ENCODE measurements around the gene FAM149A. TPM values are rescaled to one million over a fixed set of nuclear protein-coding genes. Genes with fewer than 3 reads are reported as not detected.
A peak's percentile ranks its signal among the peaks of the same experiment; 100 is the strongest.

FAM149A gene
- total and polyA plus RNA-seq, 3 donors from 2014 or later = 11.3 to 14.9 (median 13.8) TPM

DNA sequence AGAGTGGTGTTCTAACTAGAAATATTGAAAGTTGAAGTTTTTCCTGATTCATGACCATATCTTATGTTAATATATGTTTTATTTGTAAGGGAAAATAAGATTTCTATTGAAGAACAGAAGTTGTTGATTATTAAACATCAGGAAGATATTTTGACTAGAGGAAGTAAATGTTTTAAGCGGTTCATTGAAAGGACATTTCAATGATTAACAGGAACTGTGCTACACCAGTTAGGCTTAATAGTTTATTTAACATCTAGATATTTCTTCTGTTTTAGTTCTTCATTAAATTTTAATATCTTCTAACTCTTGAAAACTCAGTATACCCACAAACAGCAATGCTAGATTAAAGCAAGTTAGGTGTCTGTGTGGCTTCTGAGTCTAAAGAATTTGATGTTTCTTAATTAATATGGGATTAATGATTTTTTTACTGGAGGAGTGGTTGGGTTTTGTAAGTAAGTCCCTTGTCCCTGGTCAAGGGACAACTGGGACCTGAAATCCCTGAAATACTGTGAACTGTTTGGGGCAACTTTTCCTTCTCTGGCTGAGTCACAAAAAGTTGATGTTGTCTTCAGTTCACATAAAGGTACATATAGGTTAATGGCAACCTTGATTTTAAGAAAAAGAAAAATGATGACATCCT lies 44.0 kb downstream of the FAM149A start:
- 89 to 97% methylated on average over 1 of the region's 1 CpG for WGBS, 2 donors
- DNase-seq = no peak
- peaks cover 7% of the 10 kb centered on the region for H3K4me1 ChIP-seq
- H3K4me3 ChIP-seq = no peak overlapping the region
- H3K27ac ChIP-seq = no peak overlapping the region
- TF ChIP-seq POLR2A (IDR thresholded peaks at IDR 0.05) = no peak
- TF ChIP-seq, protein P1, sequence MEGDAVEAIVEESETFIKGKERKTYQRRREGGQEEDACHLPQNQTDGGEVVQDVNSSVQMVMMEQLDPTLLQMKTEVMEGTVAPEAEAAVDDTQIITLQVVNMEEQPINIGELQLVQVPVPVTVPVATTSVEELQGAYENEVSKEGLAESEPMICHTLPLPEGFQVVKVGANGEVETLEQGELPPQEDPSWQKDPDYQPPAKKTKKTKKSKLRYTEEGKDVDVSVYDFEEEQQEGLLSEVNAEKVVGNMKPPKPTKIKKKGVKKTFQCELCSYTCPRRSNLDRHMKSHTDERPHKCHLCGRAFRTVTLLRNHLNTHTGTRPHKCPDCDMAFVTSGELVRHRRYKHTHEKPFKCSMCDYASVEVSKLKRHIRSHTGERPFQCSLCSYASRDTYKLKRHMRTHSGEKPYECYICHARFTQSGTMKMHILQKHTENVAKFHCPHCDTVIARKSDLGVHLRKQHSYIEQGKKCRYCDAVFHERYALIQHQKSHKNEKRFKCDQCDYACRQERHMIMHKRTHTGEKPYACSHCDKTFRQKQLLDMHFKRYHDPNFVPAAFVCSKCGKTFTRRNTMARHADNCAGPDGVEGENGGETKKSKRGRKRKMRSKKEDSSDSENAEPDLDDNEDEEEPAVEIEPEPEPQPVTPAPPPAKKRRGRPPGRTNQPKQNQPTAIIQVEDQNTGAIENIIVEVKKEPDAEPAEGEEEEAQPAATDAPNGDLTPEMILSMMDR (IDR thresholded peaks at IDR 0.05) = no peak
- no peaks in the 10 kb centered on the region for H3K9me3 ChIP-seq
- intact Hi-C loops (cut with DNase I; ENCODE audit: low total_unique reads) = no loop called here
- H3K36me3 ChIP-seq (ENCODE audit: low read depth, missing control alignments) = no peaks in the 10 kb centered on the region
- no peaks in the 10 kb centered on the region for H3K27me3 ChIP-seq

DNA sequence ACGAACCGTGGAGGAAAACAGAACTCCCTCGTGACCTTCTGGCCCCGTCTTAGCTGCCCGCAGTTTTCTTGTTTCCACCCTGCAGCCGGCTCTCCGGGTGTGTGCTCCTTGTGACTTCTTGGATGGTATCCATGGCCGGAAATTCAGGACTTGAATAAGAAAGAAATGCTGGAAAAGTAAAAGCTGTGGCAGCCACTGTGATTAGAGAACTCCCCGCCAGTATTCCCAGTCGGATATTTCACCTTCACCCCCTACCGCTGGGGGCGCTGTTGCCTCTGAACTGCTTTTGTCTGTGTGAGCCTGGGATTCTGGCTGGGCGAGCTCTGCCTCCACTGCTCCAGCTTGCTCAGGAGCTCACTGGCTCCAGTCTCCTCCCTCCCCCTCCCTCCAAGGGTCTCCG lies 45.4 kb downstream of the FAM149A start:
- DNase-seq = peak; percentile 77
- Histone ChIP-seq H3K36me3 (ENCODE audit: low read depth, missing control alignments) (no peaks in the 10 kb centered on the region), H3K27me3 (no peaks in the 10 kb centered on the region), H3K4me3 (peak overlapping the region in 1 of 2 donors; percentile 24), H3K27ac (no peak overlapping the region), H3K9me3 (no peaks in the 10 kb centered on the region), H3K4me1 (peaks cover 7% of the 10 kb centered on the region)
- no peak for TF ChIP-seq POLR2A (IDR thresholded peaks at IDR 0.05)
- TF ChIP-seq, protein P1 (IDR thresholded peaks at IDR 0.05) = peak in 2 of 3 experiments; percentile 69 to 74
- intact Hi-C loops (cut with DNase I; ENCODE audit: low total_unique reads) = no loop called here
- WGBS, 2 donors = 20 to 33% methylated on average over 14 of the region's 14 CpGs

DNA sequence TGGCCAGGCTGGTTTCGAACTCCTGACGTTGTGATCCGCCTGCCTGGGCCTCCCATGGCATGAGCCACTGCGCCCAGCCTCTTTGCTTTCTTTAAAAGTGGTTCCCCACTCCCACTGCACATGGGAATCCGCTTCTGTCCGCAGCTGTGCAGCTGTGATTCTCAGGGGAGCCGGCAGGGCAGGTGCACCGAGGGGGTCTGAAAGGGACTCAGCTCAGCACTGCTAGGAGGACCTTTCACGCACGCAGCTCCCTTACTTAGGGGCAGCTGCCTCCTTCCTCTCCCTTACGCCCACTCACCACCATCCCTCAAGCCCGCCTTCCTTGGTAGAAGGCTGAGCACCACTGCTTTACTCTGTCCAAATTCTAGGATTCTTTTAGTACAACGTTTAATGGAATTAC lies 46.4 kb downstream of the FAM149A start:
- no peaks in the 10 kb centered on the region for H3K9me3 ChIP-seq
- 87% methylated on average over 13 of the region's 13 CpGs for WGBS, 2 donors

DNA sequence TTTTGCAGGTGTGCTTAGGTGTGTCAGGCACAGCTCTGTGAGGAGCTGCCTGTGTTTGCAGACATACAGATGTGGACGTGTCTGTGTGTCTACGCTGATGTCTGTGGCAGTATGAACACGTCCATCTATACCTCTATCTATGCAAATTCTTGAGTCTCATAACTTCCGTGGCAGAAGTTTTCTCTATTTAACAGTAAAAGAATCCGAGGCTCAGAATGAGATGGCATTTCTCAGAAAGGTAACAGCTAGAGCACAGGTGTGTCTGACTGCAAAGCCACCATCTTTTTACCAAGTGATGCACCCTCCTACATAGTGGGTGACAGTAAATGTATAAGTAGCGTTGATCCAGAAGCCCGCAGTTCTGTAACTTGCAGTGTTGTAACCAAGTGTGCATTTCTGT lies 47.0 kb downstream of the FAM149A start:
- H3K36me3 ChIP-seq (ENCODE audit: low read depth, missing control alignments) = no peaks in the 10 kb centered on the region
- H3K27me3 ChIP-seq = no peaks in the 10 kb centered on the region
- no peak for DNase-seq
- intact Hi-C loops (cut with DNase I; ENCODE audit: low total_unique reads) = no loop called here
- 92 to 95% methylated on average over 6 to 7 of the region's 7 CpGs for WGBS, 2 donors
- no peak overlapping the region for H3K27ac ChIP-seq
- TF ChIP-seq, protein P1 (IDR thresholded peaks at IDR 0.05) = no peak
- TF ChIP-seq POLR2A (IDR thresholded peaks at IDR 0.05) = no peak
- no peaks in the 10 kb centered on the region for H3K4me1 ChIP-seq
- no peaks in the 10 kb centered on the region for H3K9me3 ChIP-seq
- no peak overlapping the region for H3K4me3 ChIP-seq

More for the DNA sequence above, 46.4 kb downstream of the FAM149A start:
- no peak for TF ChIP-seq POLR2A (IDR thresholded peaks at IDR 0.05)
- TF ChIP-seq, protein P1 (IDR thresholded peaks at IDR 0.05) = no peak
- intact Hi-C loops (cut with DNase I; ENCODE audit: low total_unique reads) = no loop called here
- DNase-seq = no peak
- Histone ChIP-seq H3K27ac (no peak overlapping the region), H3K4me3 (no peak overlapping the region), H3K36me3 (ENCODE audit: low read depth, missing control alignments) (no peaks in the 10 kb centered on the region), H3K4me1 (peaks cover 1% of the 10 kb centered on the region), H3K27me3 (no peaks in the 10 kb centered on the region)

Data from testis (tissue), 3 donors.